Colonic mucosa (tissue), 4 donors: ENCODE measurements around the gene TBATA. TPM values are rescaled to one million over a fixed set of nuclear protein-coding genes. Genes with fewer than 3 reads are reported as not detected.

ENCODE experiments used
- DNase-seq: peaks from one replicate; pipeline ENCODE4 v3.0.0-alpha.2; 2020
- H3K27ac ChIP-seq: fragments of 200-600 bp; one replicate; pipeline ENCODE4 v1.8.0; 2021
- H3K27me3 ChIP-seq: fragments of 200-600 bp; one replicate; pipeline ENCODE4 v1.8.0; 2021
- H3K36me3 ChIP-seq: fragments of 200-600 bp; one replicate; pipeline ENCODE4 v1.8.0; 2021
- H3K4me1 ChIP-seq: fragments of 200-600 bp; one replicate; pipeline ENCODE4 v1.8.0; 2021; ENCODE audit warnings: mild to moderate bottlenecking
- H3K4me3 ChIP-seq: fragments of 200-600 bp; one replicate; pipeline ENCODE4 v1.8.0; 2021
- H3K9ac ChIP-seq, 2 donors: one replicate each; pipeline ENCODE4 v1.7.0; 2013; ENCODE audit warnings: control low read depth in 2 of 2, low read depth in 2 of 2, low read length in 2 of 2
- H3K9me3 ChIP-seq: fragments of 200-600 bp; one replicate; pipeline ENCODE4 v1.8.0; 2021
- CTCF ChIP-seq: fragments of 200-600 bp; IDR thresholded peaks from one replicate; pipeline ENCODE4 v1.8.0; 2022; ENCODE audit warnings: antibody characterized with exemption, mild to moderate bottlenecking
- intact Hi-C: fragments of 100-400 bp; cut with DNase I; formaldehyde crosslinking; loops from one replicate; pipeline ENCODE4 v1.14.1; 2022
- total RNA-seq, 2 donors: library from RNA; stranded (reverse); fragmentation: NEBNext Ultra II Directional in 1 of 2; extraction: Animal tissue kit (Norgen Biotek cat#: 25700) in 1 of 2; gene quantifications; one replicate each; pipeline ENCODE4 v1.2.1, GENCODE V29; 2021
- donor health status: healthy.
- donor health status: DM: no; HTN: no; CAD: no.
- donor health status: DM: no; HTN: no; CAD: no.

TBATA gene
- total RNA-seq, 2 donors from 2014 or later, result not detected

- Histone ChIP-seq H3K27me3 (no peaks in the 10 kb centered on the region), H3K4me1 (no peaks in the 10 kb centered on the region), H3K9ac (no peak overlapping the region), H3K4me3 (no peak overlapping the region), H3K9me3 (no peaks in the 10 kb centered on the region), H3K27ac (no peak overlapping the region), H3K36me3 (no peaks in the 10 kb centered on the region)
- TF ChIP-seq CTCF, result no peak
- intact Hi-C loops, result no loop called here
- no peak for DNase-seq
Observed at GRCh38 chr10:70807556-70807955, 22.4 kb upstream of the TBATA start.

- no peaks in the 10 kb centered on the region for H3K9me3 ChIP-seq
- no peaks in the 10 kb centered on the region for H3K4me1 ChIP-seq
- no peak for TF ChIP-seq CTCF
- H3K27ac ChIP-seq, result no peak overlapping the region
- H3K4me3 ChIP-seq, result no peak overlapping the region
- DNase-seq, result no peak
- H3K27me3 ChIP-seq, result no peaks in the 10 kb centered on the region
- no peak overlapping the region for H3K9ac ChIP-seq
- intact Hi-C loops, result no loop called here
- no peaks in the 10 kb centered on the region for H3K36me3 ChIP-seq
Observed at GRCh38 chr10:70806841-70807240, 21.7 kb upstream of the TBATA start.

GRCh38 chr10:70805619-70806215, 20.5 kb upstream of the TBATA start:
- no peak for DNase-seq
- intact Hi-C loops, result no loop called here
- Histone ChIP-seq H3K9me3 (no peaks in the 10 kb centered on the region), H3K9ac (no peak overlapping the region), H3K27ac (no peak overlapping the region), H3K27me3 (no peaks in the 10 kb centered on the region), H3K4me3 (no peak overlapping the region), H3K36me3 (no peaks in the 10 kb centered on the region), H3K4me1 (no peaks in the 10 kb centered on the region)
- no peak for TF ChIP-seq CTCF

- intact Hi-C loops, result no loop called here
- Histone ChIP-seq H3K36me3 (no peaks in the 10 kb centered on the region), H3K4me1 (no peaks in the 10 kb centered on the region), H3K4me3 (no peak overlapping the region), H3K27ac (no peak overlapping the region), H3K9ac (no peak overlapping the region), H3K9me3 (no peaks in the 10 kb centered on the region), H3K27me3 (no peaks in the 10 kb centered on the region)
- DNase-seq, result no peak
- TF ChIP-seq CTCF, result no peak
Observed at GRCh38 chr10:70804421-70804808, 19.2 kb upstream of the TBATA start.

GRCh38 chr10:70803775-70804420, 18.7 kb upstream of the TBATA start:
- DNase-seq, result no peak
- H3K27ac ChIP-seq, result no peak overlapping the region
- no peak for TF ChIP-seq CTCF
- no peaks in the 10 kb centered on the region for H3K27me3 ChIP-seq
- H3K36me3 ChIP-seq, result no peaks in the 10 kb centered on the region
- H3K9me3 ChIP-seq, result no peaks in the 10 kb centered on the region
- intact Hi-C loops, result no loop called here
- H3K4me3 ChIP-seq, result no peak overlapping the region
- no peaks in the 10 kb centered on the region for H3K4me1 ChIP-seq
- no peak overlapping the region for H3K9ac ChIP-seq
